Stomach (tissue), 9 donors: ENCODE data around the gene SLC10A3. TPM values are rescaled to one million over a fixed set of nuclear protein-coding genes. Genes with fewer than 3 reads are reported as not detected.

Source experiments
- DNase-seq, 2 donors: peaks; one replicate each; pipeline versions ENCODE4 v3.0.0 to v3.0.0-alpha.2; 2013 to 2019
- H3K27ac ChIP-seq, 5 donors: fragments of 200-600 bp in 4 of 5; sonication (generic) in 4 of 5; one replicate each; pipeline ENCODE4 v1.5.1; 2013 to 2019; ENCODE audit warnings: mild to moderate bottlenecking in 1 of 5, moderate library complexity in 1 of 5
- H3K27me3 ChIP-seq, 3 donors: fragments of 200-600 bp; sonication (generic); one replicate each; pipeline ENCODE4 v1.5.1; 2017 to 2019; ENCODE audit warnings: mixed run types in 1 of 3
- H3K36me3 ChIP-seq, 4 donors: fragments of 200-600 bp; sonication (generic); 1 replicate in 3 of 4; 2 replicates in 1 of 4; pipeline ENCODE4 v1.5.1; 2016 to 2019
- H3K4me1 ChIP-seq, 4 donors: fragments of 200-600 bp; sonication (generic); one replicate each; pipeline ENCODE4 v1.5.1; 2016 to 2019
- H3K4me3 ChIP-seq, 4 donors: fragments of 200-600 bp; sonication (generic) in 3 of 4; one replicate each; pipeline ENCODE4 v1.5.1; 2016 to 2019; ENCODE audit warnings: mild to moderate bottlenecking in 1 of 4
- H3K9me3 ChIP-seq, 4 donors: fragments of 200-600 bp; sonication (generic); one replicate each; pipeline ENCODE4 v1.5.1; 2016 to 2019
- EP300 ChIP-seq: sonication (generic); formaldehyde crosslinking; IDR thresholded peaks from one replicate; pipeline ENCODE4 v1.6.1; 2017; ENCODE audit warnings: antibody characterized with exemption
- POLR2A ChIP-seq, 4 donors: fragments of 450-650 bp; IDR thresholded peaks; one replicate each; pipeline ENCODE4 v1.6.1; 2016; ENCODE audit warnings: antibody characterized with exemption in 4 of 4, control low read depth in 2 of 4, mild to moderate bottlenecking in 1 of 4, moderate library complexity in 1 of 4
- POLR2AphosphoS5 ChIP-seq, 3 donors: sonication (generic); formaldehyde crosslinking; IDR thresholded peaks; one replicate each; pipeline ENCODE4 v1.6.1; 2016; ENCODE audit warnings: antibody characterized with exemption in 3 of 3
- WGBS, 5 donors: extraction: QIAGEN DNeasy Blood & Tissue Kit in 3 of 5; methylation state at CpG; one replicate each; pipeline versions ENCODE4 v1.1.5 to v1.1.7; 2013 to 2018; 5-methylcytosine and 5-hydroxymethylcytosine counted together
- intact Hi-C: fragments of 100-400 bp; cut with DNase I; formaldehyde crosslinking; loops from one replicate; pipeline ENCODE4 v1.15.1; 2023; ENCODE audit warnings: low total_unique reads
- polyA plus RNA-seq, 3 donors: library from polyadenylated mRNA; stranded (reverse); fragments of 200-250 nt; gene quantifications; one replicate each; pipeline ENCODE4 v1.2.3, GENCODE V29; 2013
- total RNA-seq, 5 donors: library from RNA; depleted of rRNA; stranded (reverse); fragments of >200 nt; gene quantifications; one replicate each; pipeline versions ENCODE4 v1.1.0 to v1.2.3, GENCODE V29; 2014 to 2016
- TF ChIP-seq, protein P1 (sequence below), 7 experiments: fragments of 450-650 bp in 4 of 7; fragments of 200-600 bp in 3 of 7; sonication (generic) in 3 of 7; IDR thresholded peaks; one replicate each; pipeline ENCODE4 v1.5.1; 2016 to 2019; ENCODE audit warnings: antibody characterized with exemption in 7 of 7, control low read depth in 2 of 7, mild to moderate bottlenecking in 1 of 7
- donor health status: healthy with polysubstance abuse.
- donor health status: Bipolar disorder and iron deficiency.
- donor health status: healthy.

The SLC10A3 gene
- total and polyA plus RNA-seq, 8 donors = 4.9 to 175 (median 12.9) TPM

DNA sequence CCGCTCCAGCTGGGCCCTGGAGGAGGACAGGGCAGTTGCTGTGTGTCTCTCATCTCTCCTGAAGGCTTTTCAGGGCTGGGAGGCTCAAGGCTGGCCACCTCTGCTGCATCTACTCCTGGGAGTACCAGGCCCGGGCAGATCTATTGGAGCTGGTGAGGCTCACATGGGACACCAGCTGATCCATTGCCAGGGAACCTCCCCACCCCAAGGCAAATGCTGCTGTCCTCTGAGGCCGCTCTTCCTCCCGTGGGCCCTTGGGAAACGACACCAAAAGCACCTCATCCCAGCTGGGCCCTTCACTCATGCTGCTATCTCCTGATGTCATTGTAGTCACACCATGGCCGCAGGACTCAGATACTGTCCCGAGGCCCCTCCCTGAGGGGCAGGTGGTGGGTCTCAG, 7.6 kb downstream of the SLC10A3 start:
- WGBS, 5 donors = 78 to 100% (median 83%) methylated on average over 1 to 7 of the region's 7 CpGs
- intact Hi-C loops = no loop called here
- TF ChIP-seq POLR2AphosphoS5 (IDR thresholded peaks at IDR 0.05) (no peak), EP300 (no peak)
- no peak for DNase-seq
- Histone ChIP-seq H3K4me3 (no peak overlapping the region), H3K27me3 (no peaks in the 10 kb centered on the region), H3K9me3 (no peaks in the 10 kb centered on the region), H3K36me3 (peaks cover 0 to 25% (median 17%) of the 10 kb centered on the region in 4 donors), H3K27ac (no peak overlapping the region), H3K4me1 (peaks cover 4 to 40% (median 33%) of the 10 kb centered on the region in 4 donors)

DNA sequence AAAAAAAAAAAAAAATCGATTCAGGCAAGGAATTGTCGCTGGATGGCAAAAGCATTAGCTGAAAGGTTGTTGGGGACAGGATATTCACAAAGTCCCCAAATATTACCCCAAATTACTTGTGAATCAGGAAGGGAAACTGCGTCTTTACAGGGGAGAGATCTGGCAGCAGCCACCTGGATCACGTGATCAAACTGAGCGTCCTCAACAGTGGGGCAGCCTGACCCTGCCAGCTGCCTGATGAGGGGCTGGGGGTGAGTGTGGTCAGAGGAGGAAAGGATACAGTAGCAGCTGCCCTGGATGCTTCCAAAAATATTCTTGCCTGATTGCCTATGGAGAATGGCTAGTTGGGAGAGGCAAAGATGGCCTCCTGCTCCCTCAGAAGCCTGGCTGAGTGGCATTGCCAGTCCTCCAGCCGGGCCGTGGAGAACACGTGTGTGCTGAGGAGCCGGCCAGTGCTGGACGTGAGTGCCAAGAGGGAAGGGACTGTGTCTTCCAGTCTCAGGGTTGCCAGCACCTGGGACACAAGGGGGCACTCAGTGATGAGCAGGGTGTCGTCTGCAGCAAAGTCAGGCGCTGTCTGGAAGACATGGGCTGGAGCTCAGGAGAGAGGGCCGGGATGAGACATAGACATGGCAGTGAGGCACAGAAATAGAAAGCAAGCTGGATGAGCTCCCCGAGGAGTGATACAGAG, 8.4 kb downstream of the SLC10A3 start:
- Histone ChIP-seq H3K27me3 (no peaks in the 10 kb centered on the region), H3K9me3 (no peaks in the 10 kb centered on the region), H3K27ac (no peak overlapping the region), H3K36me3 (peaks cover 0 to 20% (median 13%) of the 10 kb centered on the region in 4 donors), H3K4me3 (no peak overlapping the region), H3K4me1 (peaks cover 4 to 40% (median 30%) of the 10 kb centered on the region in 4 donors)
- TF ChIP-seq EP300 = no peak
- TF ChIP-seq, protein P1, sequence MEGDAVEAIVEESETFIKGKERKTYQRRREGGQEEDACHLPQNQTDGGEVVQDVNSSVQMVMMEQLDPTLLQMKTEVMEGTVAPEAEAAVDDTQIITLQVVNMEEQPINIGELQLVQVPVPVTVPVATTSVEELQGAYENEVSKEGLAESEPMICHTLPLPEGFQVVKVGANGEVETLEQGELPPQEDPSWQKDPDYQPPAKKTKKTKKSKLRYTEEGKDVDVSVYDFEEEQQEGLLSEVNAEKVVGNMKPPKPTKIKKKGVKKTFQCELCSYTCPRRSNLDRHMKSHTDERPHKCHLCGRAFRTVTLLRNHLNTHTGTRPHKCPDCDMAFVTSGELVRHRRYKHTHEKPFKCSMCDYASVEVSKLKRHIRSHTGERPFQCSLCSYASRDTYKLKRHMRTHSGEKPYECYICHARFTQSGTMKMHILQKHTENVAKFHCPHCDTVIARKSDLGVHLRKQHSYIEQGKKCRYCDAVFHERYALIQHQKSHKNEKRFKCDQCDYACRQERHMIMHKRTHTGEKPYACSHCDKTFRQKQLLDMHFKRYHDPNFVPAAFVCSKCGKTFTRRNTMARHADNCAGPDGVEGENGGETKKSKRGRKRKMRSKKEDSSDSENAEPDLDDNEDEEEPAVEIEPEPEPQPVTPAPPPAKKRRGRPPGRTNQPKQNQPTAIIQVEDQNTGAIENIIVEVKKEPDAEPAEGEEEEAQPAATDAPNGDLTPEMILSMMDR (IDR thresholded peaks at IDR 0.05) = no peak
- no peak for TF ChIP-seq POLR2A (IDR thresholded peaks at IDR 0.05)
- TF ChIP-seq POLR2AphosphoS5 (IDR thresholded peaks at IDR 0.05) = no peak
- WGBS, 5 donors = 70 to 85% (median 77%) methylated on average over 13 to 14 of the region's 14 CpGs
- intact Hi-C loops = no loop called here
- no peak for DNase-seq

DNA sequence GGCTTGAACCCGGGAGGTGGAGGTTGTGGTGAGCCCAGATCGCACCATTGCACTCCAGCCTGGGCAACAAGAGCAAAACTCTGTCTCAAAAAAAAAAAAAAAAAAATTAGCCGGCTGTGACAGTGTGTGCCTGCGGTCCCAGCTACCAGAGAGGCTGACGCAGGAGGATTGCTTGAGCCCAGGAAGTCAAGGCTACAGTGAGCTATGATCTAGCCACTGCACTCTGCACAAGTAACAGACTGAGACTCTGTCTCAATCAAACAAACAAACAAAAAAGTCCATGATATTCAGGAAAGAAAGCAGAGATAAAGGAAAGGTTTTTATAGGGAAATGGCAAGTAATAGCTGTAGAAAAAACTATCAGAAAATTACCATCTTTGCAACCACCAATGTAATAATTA, 9.2 kb downstream of the SLC10A3 start:
- 79 to 93% (median 84%) methylated on average over 4 to 5 of the region's 5 CpGs for WGBS, 5 donors

DNA sequence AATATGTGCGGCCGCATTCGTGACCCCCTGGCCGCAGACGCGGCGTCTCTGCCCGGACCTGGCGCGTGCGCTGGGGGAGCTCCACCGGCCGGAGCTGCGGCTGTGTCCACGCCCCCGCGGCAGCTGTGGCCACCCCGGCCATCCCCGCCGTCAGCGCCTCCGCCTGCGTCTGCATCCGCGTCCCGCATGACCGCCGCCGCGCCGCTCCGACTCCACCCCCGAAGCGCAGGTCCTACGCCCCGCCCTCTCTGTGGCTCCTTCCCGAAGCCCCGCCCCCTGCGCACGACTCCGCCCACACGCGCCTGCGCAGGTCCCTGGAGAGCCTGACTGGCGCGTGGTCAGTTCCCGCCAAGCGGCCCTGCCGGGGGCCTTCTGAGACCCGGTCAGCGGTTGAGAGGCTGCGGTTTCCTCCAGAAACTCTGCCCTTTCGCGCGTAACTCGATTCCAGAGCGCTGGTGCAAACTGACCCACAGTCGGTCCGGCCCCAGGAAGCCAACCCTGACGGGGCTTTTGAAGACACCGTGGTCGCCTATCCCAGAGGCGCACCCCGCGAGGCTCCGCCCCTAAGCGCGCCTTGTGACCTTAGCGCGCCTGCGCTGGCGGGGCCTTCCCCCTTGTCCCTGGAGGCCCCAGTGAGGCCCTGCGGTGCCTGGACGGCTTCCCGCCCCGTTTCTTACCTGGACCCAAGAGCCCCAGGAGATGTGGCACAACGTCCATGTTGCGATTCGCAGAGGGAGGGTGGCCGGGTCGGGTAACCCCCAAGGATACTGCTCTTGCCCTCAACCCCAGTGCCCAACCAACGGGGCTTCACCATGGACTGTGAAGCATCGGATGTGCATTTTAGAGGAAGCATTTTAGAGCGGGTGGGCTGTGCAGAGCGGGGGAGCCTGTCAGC, 11.5 kb downstream of the SLC10A3 start, which contains the start of gene LAGE3:
Gene LAGE3 (minus strand): TSS at position 554 of the 895 bp plus-strand sequence. CDS start 366 bp downstream, at position 188.
- Histone ChIP-seq H3K27me3 (no peaks in the 10 kb centered on the region), H3K27ac (peak within 1 kb of the TSS; percentile 80 to 93 (median 87)), H3K4me3 (peak within 1 kb of the TSS; percentile 43 to 54 (median 50)), H3K4me1 (peaks cover 4 to 23% (median 9%) of the 10 kb centered on the region in 4 donors), H3K36me3 (peaks cover 0 to 8% (median 3%) of the 10 kb centered on the region in 4 donors), H3K9me3 (no peaks in the 10 kb centered on the region)
- TF ChIP-seq, protein P1 (IDR thresholded peaks at IDR 0.05) = no peak
- TF ChIP-seq POLR2A (IDR thresholded peaks at IDR 0.05) = no peak
- TF ChIP-seq POLR2AphosphoS5 (IDR thresholded peaks at IDR 0.05) = peak; percentile 42 to 71 (median 52)
- TF ChIP-seq EP300 = no peak
- WGBS, 5 donors = 4 to 53% (median 9%) methylated on average over 23 to 80 of the region's 85 CpGs
- intact Hi-C loops = no loop called here
- peak; percentile 95 to 97 for DNase-seq

More for the DNA sequence above, 9.2 kb downstream of the SLC10A3 start:
- H3K4me1 ChIP-seq = peaks cover 4 to 40% (median 28%) of the 10 kb centered on the region in 4 donors
- H3K27me3 ChIP-seq = no peaks in the 10 kb centered on the region
- no peak overlapping the region for H3K4me3 ChIP-seq
- no peak overlapping the region for H3K27ac ChIP-seq
- peaks cover 0 to 20% (median 13%) of the 10 kb centered on the region in 4 donors for H3K36me3 ChIP-seq
- H3K9me3 ChIP-seq = no peaks in the 10 kb centered on the region
- no peak for DNase-seq
- TF ChIP-seq EP300 (no peak), POLR2AphosphoS5 (IDR thresholded peaks at IDR 0.05) (no peak), POLR2A (IDR thresholded peaks at IDR 0.05) (no peak)
- TF ChIP-seq, protein P1 (IDR thresholded peaks at IDR 0.05) = no peak
- intact Hi-C loops = no loop called here
